NCI-H146 treated with DMSO at 0.1 percent for 48 hours (cell line): Measurements from ENCODE around the gene FLRT1.
"Not testable (repeated sequence)": the region's sequence is repeated elsewhere in the genome, so short reads cannot be mapped to it uniquely, and the experiment has no call there.

ENCODE experiments used
- DNase-seq: peaks from one replicate; lab custom pipeline; 2025; ENCODE audit not compliant: unreplicated experiment; lab: John Stamatoyannopoulos, UW

Gene FLRT1

GRCh38 chr11:64043545-64043944 lies 7.8 kb downstream of the FLRT1 start:
- no peak for DNase-seq

- no peak for DNase-seq
Measured at GRCh38 chr11:64044730-64045393, 9.1 kb downstream of the FLRT1 start.

GRCh38 chr11:64045700-64046099 lies 10.0 kb downstream of the FLRT1 start:
- no peak for DNase-seq

- not testable (repeated sequence) for DNase-seq
Measured at GRCh38 chr11:64047373-64047772, 11.6 kb downstream of the FLRT1 start.

GRCh38 chr11:64048042-64048854 lies 12.5 kb downstream of the FLRT1 start:
- DNase-seq: no peak

GRCh38 chr11:64049509-64049908 lies 13.8 kb downstream of the FLRT1 start:
- DNase-seq: no peak

- DNase-seq: no peak
Measured at GRCh38 chr11:64051297-64051696, 15.6 kb downstream of the FLRT1 start.

- DNase-seq: no peak
Measured at GRCh38 chr11:64052436-64052835, 16.7 kb downstream of the FLRT1 start.

- no peak for DNase-seq
Measured at GRCh38 chr11:64052938-64053622, 17.3 kb downstream of the FLRT1 start.

GRCh38 chr11:64053699-64054098 lies 18.0 kb downstream of the FLRT1 start:
- DNase-seq: no peak

GRCh38 chr11:64055077-64055476 lies 19.3 kb downstream of the FLRT1 start:
- DNase-seq: no peak

- no peak for DNase-seq
Measured at GRCh38 chr11:64056213-64056785, 20.6 kb downstream of the FLRT1 start.

- DNase-seq: no peak
Measured at GRCh38 chr11:64056861-64057260, 21.1 kb downstream of the FLRT1 start.

GRCh38 chr11:64057890-64058289 lies 22.2 kb downstream of the FLRT1 start:
- no peak for DNase-seq

GRCh38 chr11:64058494-64058893 lies 22.8 kb downstream of the FLRT1 start:
- no peak for DNase-seq

- DNase-seq: no peak
Measured at GRCh38 chr11:64059339-64060140, 23.8 kb downstream of the FLRT1 start.

GRCh38 chr11:64060263-64060860 lies 24.6 kb downstream of the FLRT1 start:
- no peak for DNase-seq

GRCh38 chr11:64060861-64061444 lies 25.2 kb downstream of the FLRT1 start:
- no peak for DNase-seq

- DNase-seq: no peak
Measured at GRCh38 chr11:64062185-64063039, 26.7 kb downstream of the FLRT1 start.
